Amygdala (tissue), 56 donors: ENCODE data around the gene ETHE1.
A peak's percentile ranks its signal among the peaks of the same experiment; 100 is the strongest.
"Not testable (repeated sequence)": the region's sequence is repeated elsewhere in the genome, so short reads cannot be mapped to it uniquely, and the experiment has no call there.

Experiments used
- DNase-seq, 56 donors: peaks; one replicate each; lab custom pipeline; 2025; lab: John Stamatoyannopoulos, UW

ETHE1 gene

GRCh38 chr19:43553656-43554055 lies 26.7 kb upstream of the ETHE1 start:
- no peak for DNase-seq

DNA sequence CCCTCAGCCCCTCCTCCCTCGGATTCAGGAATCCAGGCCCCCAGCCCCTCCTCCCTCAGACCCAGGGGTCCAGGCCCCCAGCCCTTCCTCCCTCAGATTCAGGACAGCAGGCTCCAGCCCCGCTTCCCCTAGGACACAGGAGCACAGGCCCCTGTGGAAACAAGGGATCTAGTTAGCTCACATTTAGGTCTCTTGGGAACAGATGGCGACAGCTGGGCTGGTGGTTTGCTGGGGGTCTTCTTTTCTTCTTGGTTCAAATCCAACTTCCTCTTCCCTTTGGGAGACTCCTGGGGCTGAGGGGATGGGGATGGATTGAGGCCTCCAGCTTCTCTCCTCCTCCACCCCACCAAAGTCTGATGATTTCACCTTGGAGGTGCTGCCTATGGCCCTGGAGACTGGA lies 25.6 kb upstream of the ETHE1 start:
- DNase-seq, result no peak

DNA sequence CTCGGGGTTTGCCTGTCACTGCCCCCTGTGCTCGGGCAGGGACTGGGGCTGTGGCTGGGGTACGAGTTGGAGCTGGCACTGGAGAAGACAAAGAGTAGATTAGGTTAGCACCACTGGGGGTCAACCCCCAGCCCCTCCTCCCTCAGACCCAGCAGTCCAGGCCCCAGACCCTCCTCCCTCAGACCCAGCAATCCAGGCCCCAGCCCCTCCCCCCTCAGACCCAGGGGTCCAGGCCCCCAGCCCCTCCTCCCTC lies 25.1 kb upstream of the ETHE1 start:
- no peak for DNase-seq

- DNase-seq, result no peak
These were observed 24.6 kb upstream of the ETHE1 start for GRCh38 chr19:43551399-43552197.

DNA sequence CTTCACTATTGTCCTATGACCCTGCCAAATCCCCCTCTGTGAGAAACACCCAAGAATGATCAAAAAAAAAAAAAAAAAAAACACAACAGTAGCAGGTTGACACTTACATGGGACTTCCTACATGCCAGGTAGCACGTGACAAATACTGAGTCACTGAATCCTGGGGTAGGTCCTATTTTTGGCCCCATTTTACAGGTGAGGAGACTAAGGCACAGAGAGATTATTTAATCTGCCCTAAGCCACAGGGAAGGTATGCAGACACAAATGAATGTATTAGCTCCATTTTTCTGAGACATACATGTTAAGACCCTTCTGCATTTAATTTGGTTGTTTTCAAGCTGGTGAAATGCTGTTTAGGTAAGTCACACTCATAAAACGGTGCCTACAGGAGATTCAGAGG lies 21.7 kb upstream of the ETHE1 start:
- DNase-seq, result no peak

- not testable (repeated sequence) for DNase-seq
These were observed 20.9 kb upstream of the ETHE1 start for GRCh38 chr19:43547926-43548325.

DNA sequence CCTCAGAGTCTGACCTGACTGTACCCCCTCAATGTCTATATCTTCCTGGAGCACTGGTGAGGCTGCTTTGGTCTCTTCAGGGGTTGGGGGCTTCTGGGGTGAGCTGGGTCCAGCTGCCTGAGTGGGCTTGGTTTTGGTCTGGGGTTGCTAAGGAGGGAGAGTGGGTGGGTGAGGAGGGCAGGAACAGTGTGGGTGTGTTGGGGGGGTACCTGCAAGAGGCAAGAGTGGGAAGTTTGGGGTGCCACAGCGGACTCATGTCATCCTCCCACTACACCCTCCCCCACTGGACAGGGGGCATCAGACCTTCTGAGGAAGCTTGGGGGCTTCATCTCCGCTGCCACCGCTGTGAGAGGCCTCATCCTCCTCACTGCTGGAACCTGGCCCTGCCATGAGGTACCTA lies 19.6 kb upstream of the ETHE1 start:
- no peak for DNase-seq

- DNase-seq, result peak in 14 of 56 donors; percentile 1 to 39 (median 10)
These were observed 19.0 kb upstream of the ETHE1 start for GRCh38 chr19:43545981-43546380.

DNA sequence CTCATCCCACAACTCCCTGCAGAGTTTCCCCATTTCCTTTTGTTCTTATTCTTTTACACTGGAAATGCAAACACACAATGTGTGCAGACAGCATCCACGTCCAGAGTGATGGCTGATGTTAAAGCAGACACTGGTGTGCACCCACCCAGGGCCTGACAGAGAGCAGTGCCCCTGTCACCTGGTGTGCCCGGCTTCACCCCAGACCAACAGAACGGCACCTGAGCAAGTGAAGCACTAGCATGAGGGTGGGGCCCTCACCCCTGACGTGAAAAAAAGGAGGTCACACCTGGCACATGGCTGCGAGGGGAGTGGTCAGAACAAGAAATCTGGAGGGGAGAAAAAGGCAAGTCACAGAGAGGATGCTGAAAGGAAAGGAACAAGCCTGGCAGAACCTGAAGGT lies 18.3 kb upstream of the ETHE1 start:
- no peak for DNase-seq

DNA sequence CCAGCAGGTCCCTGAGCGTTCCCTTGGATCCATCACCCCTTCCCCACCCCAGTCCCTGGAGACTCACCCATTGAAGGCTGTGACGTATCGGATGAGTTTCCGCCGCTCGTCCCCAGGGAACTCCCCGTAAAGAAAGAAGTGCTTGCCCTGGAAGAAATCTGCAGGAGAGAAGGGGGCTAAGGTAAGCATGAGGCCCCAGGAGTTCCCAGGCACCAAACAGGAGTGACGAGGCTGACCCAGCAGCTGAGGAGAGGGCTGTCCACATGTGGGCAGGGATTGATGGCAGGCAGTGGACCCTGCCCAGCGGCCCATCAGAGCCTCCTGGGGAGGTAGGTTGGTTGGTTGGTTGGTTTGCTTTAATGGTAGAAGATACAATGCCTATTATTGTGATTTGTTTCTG lies 17.1 kb upstream of the ETHE1 start:
- DNase-seq, result no peak

DNA sequence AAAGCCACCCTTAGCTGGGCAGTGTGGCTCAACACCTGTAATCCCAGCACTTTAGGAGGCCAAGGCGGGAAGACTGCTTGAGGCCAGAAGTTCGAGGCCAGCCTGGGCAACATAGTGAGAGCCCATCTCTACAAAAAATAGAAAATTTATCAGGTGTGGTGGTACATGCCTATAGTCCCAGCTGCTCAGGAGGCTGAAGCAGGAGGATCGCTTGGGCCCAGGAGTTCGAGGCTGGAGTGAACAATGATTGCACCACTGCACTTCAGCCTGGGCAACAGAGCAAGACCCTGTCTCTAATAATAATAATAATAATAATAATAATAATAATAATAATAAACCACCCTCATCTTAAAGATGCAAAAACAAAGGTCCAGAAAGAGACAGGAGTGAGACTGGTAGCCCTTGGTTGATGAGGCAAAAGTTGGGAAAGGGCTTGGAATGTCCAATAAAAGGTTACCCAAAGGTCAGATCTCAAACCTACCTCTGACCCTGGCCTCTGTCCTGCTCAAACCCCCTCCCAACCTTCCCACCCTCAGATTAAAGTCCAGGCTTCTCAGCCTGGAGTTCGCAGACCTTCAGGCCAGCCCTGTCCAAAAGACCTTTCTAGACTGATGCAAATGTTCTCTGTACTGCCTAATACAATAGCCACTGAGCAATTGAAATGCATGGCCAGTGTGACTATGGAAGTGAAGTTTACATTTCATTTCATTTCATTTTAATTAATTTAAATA lies 15.1 kb upstream of the ETHE1 start:
- no peak for DNase-seq

DNA sequence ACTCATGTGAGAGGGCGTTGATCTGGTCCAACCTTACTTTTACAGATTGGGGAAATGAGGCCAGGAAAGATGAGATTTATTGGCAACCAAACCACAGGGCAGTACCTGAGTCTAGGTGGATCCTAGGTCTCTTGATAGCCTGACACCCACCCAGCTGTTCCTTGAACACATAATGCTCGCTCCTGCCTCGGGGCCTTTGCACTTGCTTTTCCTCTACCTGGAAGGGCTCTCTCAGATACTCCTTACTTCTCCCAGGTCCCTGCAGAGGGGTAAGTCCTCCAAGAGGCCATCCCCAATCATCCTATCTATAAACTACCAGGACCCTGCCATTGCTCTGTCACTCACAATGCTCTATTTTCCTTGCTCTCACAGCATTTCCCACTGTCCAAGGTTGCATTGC lies 13.4 kb upstream of the ETHE1 start:
- DNase-seq, result no peak

DNA sequence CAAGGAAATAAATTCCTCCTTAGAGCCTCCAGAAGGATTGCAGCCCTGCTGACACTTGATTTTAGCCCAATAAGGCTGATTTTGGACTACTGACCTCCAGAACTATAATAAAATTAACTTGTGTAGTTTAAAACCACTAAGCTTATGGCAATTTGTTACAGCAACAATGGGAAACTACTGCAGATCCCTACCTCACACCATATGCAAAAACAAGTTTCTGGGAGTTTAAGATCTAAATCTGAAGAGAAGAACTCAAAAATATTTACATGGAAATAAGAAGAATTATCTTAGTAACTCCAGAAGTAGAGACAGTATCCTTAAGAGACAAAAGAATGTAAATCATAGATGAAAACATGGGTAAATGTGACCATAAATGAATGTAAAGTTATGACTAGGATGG lies 11.9 kb upstream of the ETHE1 start:
- no peak for DNase-seq

- DNase-seq, result peak in 42 of 56 donors; percentile 2 to 67 (median 39)
These were observed 8.1 kb upstream of the ETHE1 start for GRCh38 chr19:43534816-43535761.

DNA sequence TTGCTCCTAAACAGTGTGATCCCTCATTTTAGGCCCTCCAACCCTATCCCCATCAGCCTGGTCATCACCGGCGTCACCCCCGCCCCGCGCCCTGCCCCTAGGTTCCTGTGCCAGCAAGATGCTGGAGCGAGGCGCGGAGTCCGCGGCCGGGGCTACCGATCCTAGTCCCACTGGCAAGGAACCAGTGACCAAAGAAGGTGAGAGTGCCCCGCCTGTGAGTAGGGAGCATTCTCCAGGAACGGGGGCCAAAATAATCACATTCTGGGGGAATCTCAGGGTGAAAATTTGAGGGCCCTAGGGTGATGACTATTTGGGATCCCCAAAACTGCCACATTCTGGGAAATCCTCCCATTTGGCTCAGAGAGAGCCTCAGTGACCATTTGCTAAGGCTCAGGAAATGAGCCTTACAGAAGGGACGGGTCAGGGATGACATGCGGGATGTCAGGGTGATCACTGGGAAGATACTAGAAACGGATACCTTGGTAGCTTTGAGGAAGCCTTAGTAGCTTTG lies 7.4 kb upstream of the ETHE1 start:
- peak in 1 of 56 donors; percentile 47 for DNase-seq

DNA sequence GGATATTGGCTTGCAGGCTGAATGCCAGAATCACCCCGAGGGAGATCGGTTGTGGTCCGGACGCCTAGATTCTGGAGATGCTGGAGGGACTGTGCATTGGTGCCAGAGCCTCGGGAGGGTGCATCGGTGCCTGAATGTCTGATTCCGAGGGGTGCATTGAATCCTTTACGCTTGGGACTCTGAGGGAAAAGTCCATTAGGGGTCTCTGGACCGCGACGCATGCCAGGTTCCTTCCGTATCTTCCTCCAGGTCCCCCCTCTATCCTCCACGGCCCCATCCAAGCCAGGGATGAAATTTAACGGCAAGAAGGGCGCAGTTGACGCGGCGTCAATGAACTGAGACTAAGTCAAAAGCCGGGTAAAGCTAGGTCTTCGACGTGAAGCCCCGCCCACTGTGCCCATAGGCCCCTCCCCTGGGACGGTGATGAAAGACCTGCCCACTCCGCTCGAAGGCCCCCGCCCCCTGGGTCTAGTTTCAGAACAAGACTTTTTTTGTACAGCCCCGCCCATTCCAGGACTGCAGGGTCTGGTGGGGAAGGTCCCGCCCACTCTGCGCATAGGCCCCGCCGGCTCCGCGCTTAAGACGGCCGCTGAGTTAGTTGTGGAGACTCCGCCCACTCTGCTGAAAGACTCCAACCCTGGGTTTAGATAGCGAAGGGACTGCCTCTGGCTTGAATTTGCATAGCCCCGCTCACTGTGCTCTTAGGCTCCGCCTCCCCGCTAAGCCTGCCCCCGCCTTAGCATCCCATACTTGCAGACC lies 6.7 kb upstream of the ETHE1 start:
- DNase-seq, result peak; percentile 21 to 99 (median 90)

GRCh38 chr19:43532962-43533545 lies 6.1 kb upstream of the ETHE1 start, which contains the start of gene ZNF575:
Gene ZNF575, plus strand, starts transcription at chr19:43533188. Its CDS starts 1,235 bp downstream, at chr19:43534423.
- DNase-seq, result peak; percentile 53 to 96 (median 89)

DNA sequence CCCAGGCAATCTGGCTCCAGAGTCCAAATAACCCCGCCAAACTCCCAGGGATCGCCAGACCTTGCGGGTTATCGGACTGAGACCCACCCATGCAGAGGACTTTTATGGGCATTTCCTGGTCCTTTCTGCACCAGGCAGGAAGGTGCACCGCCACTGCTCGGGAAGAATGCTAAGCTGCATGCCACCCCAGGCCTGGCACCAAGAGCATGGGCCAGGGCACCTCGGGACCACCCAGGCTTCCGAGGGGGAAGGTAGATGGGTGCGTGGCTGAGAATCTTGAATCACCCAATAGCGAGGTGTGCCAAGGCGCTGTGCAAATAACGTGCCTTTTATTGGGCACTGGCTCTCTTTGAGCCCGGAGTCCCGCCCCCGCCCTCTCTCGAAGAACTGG lies 5.6 kb upstream of the ETHE1 start:
- peak in 17 of 56 donors; percentile 50 to 79 (median 66) for DNase-seq

DNA sequence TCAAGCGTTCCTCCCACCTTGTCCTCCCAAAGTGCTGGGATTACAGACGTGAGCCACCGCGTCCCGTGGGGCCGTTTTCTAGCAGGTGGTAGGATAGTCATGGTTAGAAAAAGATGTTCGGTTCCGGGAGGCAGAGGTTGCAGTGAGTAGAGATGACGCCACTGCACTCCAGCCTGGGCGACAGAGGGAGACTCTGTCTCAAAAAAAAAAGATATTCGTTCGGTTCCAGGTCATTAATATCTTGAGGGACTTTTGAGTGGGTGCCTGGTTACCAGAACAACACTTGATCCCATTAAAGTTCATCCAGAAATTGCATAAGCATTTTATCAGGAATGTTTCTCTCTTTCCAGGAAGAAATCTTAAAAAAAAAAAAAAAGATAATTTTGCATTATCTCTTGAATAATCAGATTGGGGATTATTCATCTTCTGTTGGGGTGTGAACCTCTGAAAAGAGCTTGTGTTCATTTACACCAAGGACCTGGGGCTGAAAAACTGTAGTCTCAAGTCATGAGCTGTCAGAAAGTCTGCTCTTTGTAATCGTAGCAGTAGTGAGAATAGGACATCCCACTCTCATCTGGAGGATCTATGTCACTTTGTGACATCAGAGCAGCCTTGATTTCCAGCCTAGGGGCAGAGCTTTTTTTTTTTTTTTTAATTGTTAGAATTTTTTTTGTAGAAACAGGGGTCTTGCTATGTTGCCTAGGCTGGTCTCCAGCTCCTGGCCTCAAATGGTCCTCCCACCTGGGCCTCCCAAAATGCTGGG lies 1.0 kb upstream of the ETHE1 start:
- DNase-seq, result peak in 4 of 56 donors; percentile 3 to 8 (median 6)
